Measurements from ENCODE around the gene RAD51B.

The RAD51B gene

DNA sequence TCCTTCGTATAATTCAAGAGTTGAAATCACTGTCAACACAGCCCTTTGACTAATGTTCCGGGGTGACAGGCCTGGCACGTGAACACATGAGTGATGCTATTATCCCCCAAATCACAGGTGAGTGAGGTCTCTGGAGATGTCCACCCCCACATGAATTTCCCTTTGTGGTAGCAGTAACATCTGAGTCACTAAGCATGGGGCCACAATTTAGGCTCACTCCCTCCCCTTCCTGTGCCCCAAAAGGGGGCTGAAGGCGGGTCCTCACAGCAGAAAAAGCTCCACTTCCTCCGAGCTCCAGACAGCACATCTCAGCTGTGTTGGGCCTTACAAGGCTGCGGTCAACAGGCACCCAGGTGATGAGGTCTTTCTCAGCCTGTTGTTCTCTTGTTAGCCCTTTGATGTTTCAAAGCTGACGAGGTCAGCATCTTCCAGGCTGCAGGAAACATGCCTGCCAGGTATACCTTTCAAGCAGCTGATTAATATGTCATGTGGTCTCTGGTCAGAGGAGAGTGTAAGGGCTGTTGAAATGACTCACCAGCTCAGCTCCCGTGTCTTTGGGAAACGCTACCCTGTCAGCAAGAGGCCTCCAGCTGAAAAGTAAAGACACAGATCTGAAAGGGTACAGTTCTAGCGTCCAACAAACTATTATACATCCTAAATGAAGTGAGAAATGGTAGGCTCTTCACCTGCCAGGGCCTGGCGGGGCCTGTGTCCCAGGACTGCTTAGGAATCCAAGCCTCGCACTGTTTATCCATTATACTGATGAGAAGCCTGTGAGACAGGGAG, 866.0 kb downstream of the RAD51B start:
- H3K4me3 ChIP-seq, result peak overlapping the region in 3 of 10 experiments; percentile 20 to 38 (median 30); a peak in 5 of 20 replicates

DNA sequence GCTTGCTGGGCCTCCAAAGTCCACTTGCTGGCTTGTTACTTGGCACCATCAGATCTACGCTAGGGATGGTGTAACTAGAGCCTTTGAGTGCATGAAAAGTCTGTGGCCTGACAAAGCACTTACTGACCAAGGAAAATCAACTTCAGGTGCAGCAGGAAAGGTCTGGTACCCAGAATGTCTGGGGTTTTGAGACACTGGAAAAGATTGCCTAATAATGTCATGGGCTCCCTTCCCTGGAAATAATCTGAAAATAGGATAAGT, 866.6 kb downstream of the RAD51B start:
- H3K4me2 ChIP-seq, result peak overlapping the region; percentile 74 to 96 (median 87)
- H3K27ac ChIP-seq, result peak overlapping the region; percentile 96 to 100 (median 99)
- no peak; a peak in 1 of 22 replicates for TF ChIP-seq Cebpa-rat (IDR thresholded peaks at IDR 0.05)
- H3K4me3 ChIP-seq, result peak overlapping the region in 2 of 10 experiments; percentile 20 to 38; a peak in 2 of 20 replicates
- no peaks in the 10 kb centered on the region for H3K36me3 ChIP-seq
- no peaks in the 10 kb centered on the region for H4K20me1 ChIP-seq
- no peaks in the 10 kb centered on the region for H3K27me3 ChIP-seq
- H3K9ac ChIP-seq, result peak overlapping the region; percentile 80 to 95 (median 87); a peak in 21 of 22 replicates
- H3K4me1 ChIP-seq, result peaks cover 93 to 97% (median 94%) of the 10 kb centered on the region in 10 experiments
- peaks cover 0 to 15% (median 0%) of the 10 kb centered on the region in 11 experiments; a peak in 9 of 22 replicates for H3K9me3 ChIP-seq (replicated peaks in 1 of 11)

More for the DNA sequence above, 866.0 kb downstream of the RAD51B start:
- Histone ChIP-seq H3K4me1 (peaks cover 93 to 97% (median 94%) of the 10 kb centered on the region in 10 experiments), H3K36me3 (no peaks in the 10 kb centered on the region), H3K9ac (peak overlapping the region; percentile 80 to 95 (median 87); a peak in 21 of 22 replicates), H3K9me3 (replicated peaks in 1 of 11) (peaks cover 0 to 15% (median 0%) of the 10 kb centered on the region in 11 experiments; a peak in 9 of 22 replicates), H3K4me2 (peak overlapping the region; percentile 74 to 96 (median 87)), H3K27ac (peak overlapping the region; percentile 96 to 100 (median 99)), H4K20me1 (no peaks in the 10 kb centered on the region), H3K27me3 (no peaks in the 10 kb centered on the region)
- TF ChIP-seq Cebpa-rat (IDR thresholded peaks at IDR 0.05), result no peak

DNA sequence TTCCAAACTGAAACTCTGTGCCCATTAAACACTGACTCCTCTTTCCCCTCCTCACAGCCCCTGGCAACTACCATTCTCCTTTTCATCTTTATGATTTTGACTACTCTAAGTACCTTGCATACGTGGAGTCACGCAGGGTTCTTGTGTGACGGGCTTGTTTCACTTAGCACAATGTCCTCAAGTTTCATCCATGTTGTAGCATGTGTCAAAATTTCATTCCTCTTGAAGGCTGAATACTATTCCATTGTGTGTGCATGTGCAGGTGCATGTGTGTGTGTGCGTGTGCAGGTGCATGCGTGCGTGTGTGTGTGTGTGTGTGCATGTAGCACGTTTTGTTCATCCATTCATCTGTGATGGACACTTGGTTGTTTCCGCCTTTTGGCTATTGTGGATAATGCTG, 867.1 kb downstream of the RAD51B start:
- H3K4me2 ChIP-seq, result peak overlapping the region; percentile 74 to 96 (median 87); a peak in 18 of 22 replicates
- no peaks in the 10 kb centered on the region for H4K20me1 ChIP-seq
- peak overlapping the region; percentile 96 to 100 (median 99); a peak in 21 of 22 replicates for H3K27ac ChIP-seq
- peaks cover 93 to 97% (median 94%) of the 10 kb centered on the region in 10 experiments for H3K4me1 ChIP-seq
- no peaks in the 10 kb centered on the region for H3K27me3 ChIP-seq
- no peak for TF ChIP-seq Cebpa-rat (IDR thresholded peaks at IDR 0.05)
- no peak overlapping the region for H3K4me3 ChIP-seq
- H3K9me3 ChIP-seq (replicated peaks in 1 of 11), result peaks cover 0 to 15% (median 0%) of the 10 kb centered on the region in 11 experiments; a peak in 9 of 22 replicates
- no peaks in the 10 kb centered on the region for H3K36me3 ChIP-seq
- H3K9ac ChIP-seq, result peak overlapping the region in 5 of 11 experiments; percentile 80 to 92 (median 90); a peak in 5 of 22 replicates

DNA sequence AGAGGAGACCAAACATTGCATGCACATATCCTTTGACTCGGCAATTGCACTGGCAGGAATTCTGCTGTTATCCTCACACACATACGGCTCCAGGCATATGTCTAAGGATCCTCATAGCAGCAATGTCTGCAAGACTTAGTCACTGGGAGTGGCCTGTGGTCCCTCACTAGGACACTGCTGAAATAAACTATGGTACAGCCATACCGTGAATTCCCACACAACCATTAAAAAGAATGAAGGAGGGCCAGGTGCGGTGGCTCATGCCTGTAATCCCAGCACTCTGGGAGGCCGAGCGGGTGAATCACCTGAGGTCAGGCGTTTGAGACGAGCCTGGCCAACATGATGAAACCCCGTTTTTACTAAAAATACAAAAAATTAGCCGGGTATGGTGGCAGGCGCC, 868.2 kb downstream of the RAD51B start:
- H3K9me3 ChIP-seq (replicated peaks in 1 of 11), result peaks cover 0 to 15% (median 0%) of the 10 kb centered on the region in 11 experiments; a peak in 9 of 22 replicates
- H3K27ac ChIP-seq, result peak overlapping the region in 10 of 11 experiments; percentile 4 to 99 (median 90); a peak in 19 of 22 replicates
- no peak for TF ChIP-seq Cebpa-rat (IDR thresholded peaks at IDR 0.05)
- no peaks in the 10 kb centered on the region for H3K27me3 ChIP-seq
- H3K36me3 ChIP-seq, result no peaks in the 10 kb centered on the region
- H3K4me1 ChIP-seq, result peaks cover 95 to 99% (median 97%) of the 10 kb centered on the region in 10 experiments
- no peaks in the 10 kb centered on the region for H4K20me1 ChIP-seq
- H3K4me2 ChIP-seq, result peak overlapping the region; percentile 74 to 95 (median 91); a peak in 21 of 22 replicates
- H3K4me3 ChIP-seq, result no peak overlapping the region
- peak overlapping the region in 1 of 11 experiments; percentile 21; a peak in 5 of 22 replicates for H3K9ac ChIP-seq

DNA sequence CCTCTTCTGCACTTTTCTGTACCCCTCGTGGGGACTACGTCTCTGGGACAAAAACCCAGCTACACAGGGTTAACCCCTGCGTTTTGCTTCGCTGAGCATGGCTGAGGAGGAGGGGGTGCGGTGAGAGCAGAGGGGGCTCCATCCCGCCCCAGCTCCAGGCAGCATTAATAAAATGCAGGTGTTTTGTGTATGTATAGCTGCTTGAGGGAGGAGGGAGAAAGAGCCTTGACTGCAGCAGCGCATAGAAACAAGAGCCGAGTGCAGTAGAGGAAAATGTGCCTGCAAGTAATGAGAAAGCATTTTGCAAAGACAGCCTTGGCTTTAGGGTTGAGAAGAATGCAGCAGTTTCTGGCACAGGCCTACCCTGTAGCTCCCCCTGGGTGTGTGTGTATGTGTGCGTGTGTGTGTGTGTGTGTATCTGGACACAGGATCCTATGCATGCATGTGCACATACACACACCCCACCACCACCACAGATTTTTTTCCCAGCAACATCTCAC, 869.3 kb downstream of the RAD51B start:
- Histone ChIP-seq H3K27me3 (no peaks in the 10 kb centered on the region), H3K4me3 (no peak overlapping the region), H3K9ac (peak overlapping the region; percentile 20 to 71 (median 62); a peak in 20 of 22 replicates), H3K36me3 (no peaks in the 10 kb centered on the region), H3K27ac (peak overlapping the region; percentile 16 to 99 (median 85); a peak in 21 of 22 replicates), H3K4me2 (peak overlapping the region; percentile 74 to 95 (median 91)), H3K9me3 (replicated peaks in 1 of 11) (peaks cover 0 to 15% (median 0%) of the 10 kb centered on the region in 11 experiments; a peak in 9 of 22 replicates), H3K4me1 (peaks cover 96 to 100% (median 99%) of the 10 kb centered on the region in 10 experiments), H4K20me1 (no peaks in the 10 kb centered on the region)
- no peak for TF ChIP-seq Cebpa-rat (IDR thresholded peaks at IDR 0.05)

DNA sequence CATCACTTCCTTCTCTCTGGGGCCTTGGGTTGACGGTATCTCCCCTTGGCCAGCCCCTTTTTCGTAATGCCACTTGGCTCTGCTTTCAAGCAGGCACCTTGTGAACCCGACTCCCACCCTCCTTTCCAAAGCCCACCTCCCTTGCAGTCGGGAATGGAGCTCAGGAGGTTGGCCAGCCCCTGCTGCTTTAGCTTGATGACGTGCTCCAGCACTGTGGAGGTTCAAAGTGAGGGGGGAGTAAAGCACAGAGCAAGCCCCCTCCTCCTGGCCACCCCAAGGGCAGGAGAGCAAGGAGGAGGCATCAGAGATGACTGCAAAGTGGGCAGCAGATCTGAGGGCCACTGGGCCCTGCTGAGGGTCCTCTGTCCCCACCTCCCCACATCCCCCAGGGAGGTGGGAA, 869.9 kb downstream of the RAD51B start:
- peaks cover 0 to 15% (median 0%) of the 10 kb centered on the region in 11 experiments; a peak in 9 of 22 replicates for H3K9me3 ChIP-seq (replicated peaks in 1 of 11)
- H3K4me1 ChIP-seq, result peaks cover 96 to 100% (median 99%) of the 10 kb centered on the region in 10 experiments
- no peaks in the 10 kb centered on the region for H4K20me1 ChIP-seq
- no peaks in the 10 kb centered on the region for H3K27me3 ChIP-seq
- H3K4me2 ChIP-seq, result peak overlapping the region; percentile 74 to 95 (median 91)
- no peak overlapping the region; a peak in 2 of 20 replicates for H3K4me3 ChIP-seq
- no peaks in the 10 kb centered on the region for H3K36me3 ChIP-seq
- TF ChIP-seq Cebpa-rat (IDR thresholded peaks at IDR 0.05), result no peak
- peak overlapping the region; percentile 18 to 99 (median 85); a peak in 21 of 22 replicates for H3K27ac ChIP-seq
- H3K9ac ChIP-seq, result peak overlapping the region; percentile 3 to 71 (median 61); a peak in 20 of 22 replicates

DNA sequence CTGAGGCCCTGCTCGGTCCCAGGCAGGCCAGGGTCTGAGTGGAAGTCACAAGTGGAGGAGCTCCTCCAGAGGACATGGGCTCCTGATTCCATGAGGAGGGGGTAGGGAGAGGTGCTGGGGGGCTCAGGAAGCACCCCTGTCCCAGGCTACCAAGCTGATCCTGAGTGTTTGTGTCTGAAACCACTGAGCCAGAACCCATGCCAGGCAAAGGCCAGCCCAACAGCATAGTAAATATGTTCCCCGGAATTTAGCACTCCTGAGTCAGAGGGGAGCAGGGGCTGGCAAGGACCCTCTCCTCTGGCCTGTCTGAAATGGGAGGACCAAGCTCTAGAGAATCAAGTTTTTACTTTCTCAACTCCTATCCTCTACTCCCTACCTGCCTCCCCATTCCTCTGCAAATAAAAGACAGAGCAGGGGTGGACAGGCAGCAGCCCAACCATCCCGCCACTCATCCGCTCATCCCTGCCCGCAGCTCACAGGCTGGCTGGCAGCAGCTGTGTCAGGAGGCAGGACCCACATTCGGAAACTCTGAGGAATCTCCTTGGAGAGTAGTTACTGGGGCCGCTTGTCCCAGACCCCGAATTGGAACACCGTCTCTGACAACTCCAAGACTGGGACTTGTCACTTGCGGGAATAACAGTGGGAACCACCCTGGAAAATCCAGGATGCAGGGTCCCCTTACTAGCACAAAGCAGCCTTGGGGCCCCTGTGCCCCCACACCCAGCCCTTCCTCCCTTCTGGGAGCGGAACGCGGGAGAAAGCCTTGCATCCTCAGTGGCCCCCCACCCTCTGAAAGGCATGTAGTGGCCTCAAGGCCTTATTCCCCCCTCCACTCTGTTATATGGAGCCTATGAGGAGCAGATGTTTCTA, 870.7 kb downstream of the RAD51B start:
- H3K36me3 ChIP-seq, result no peaks in the 10 kb centered on the region
- no peaks in the 10 kb centered on the region for H4K20me1 ChIP-seq
- no peak for TF ChIP-seq Cebpa-rat (IDR thresholded peaks at IDR 0.05)
- H3K27ac ChIP-seq, result peak overlapping the region; percentile 18 to 99 (median 85); a peak in 21 of 22 replicates
- H3K9ac ChIP-seq, result peak overlapping the region; percentile 3 to 71 (median 61); a peak in 19 of 22 replicates
- H3K4me2 ChIP-seq, result peak overlapping the region; percentile 74 to 95 (median 91)
- no peak overlapping the region; a peak in 1 of 20 replicates for H3K4me3 ChIP-seq
- peaks cover 0 to 15% (median 0%) of the 10 kb centered on the region in 11 experiments; a peak in 9 of 22 replicates for H3K9me3 ChIP-seq (replicated peaks in 1 of 11)
- no peaks in the 10 kb centered on the region for H3K27me3 ChIP-seq
- peaks cover 96 to 100% (median 99%) of the 10 kb centered on the region in 10 experiments for H3K4me1 ChIP-seq
